DMS53 (cell line): Measurements from ENCODE around the gene HNRNPUL1.

Source experiments
- DNase-seq: peaks from one replicate; lab custom pipeline; 2025; lab: John Stamatoyannopoulos, UW

HNRNPUL1 gene

GRCh38 chr19:41234512-41235168 lies 29.5 kb upstream of the HNRNPUL1 start:
- DNase-seq: no peak

- no peak for DNase-seq
These were observed 28.7 kb upstream of the HNRNPUL1 start for GRCh38 chr19:41235480-41235879.

- DNase-seq: no peak
These were observed 25.9 kb upstream of the HNRNPUL1 start for GRCh38 chr19:41238244-41238643.

GRCh38 chr19:41239363-41239762 lies 24.8 kb upstream of the HNRNPUL1 start:
- no peak for DNase-seq

GRCh38 chr19:41239961-41240574 lies 24.1 kb upstream of the HNRNPUL1 start:
- no peak for DNase-seq

GRCh38 chr19:41241859-41242258 lies 22.3 kb upstream of the HNRNPUL1 start:
- DNase-seq: no peak

GRCh38 chr19:41244117-41244516 lies 20.1 kb upstream of the HNRNPUL1 start:
- no peak for DNase-seq

GRCh38 chr19:41245843-41246242 lies 18.3 kb upstream of the HNRNPUL1 start:
- DNase-seq: no peak

- no peak for DNase-seq
These were observed 15.3 kb upstream of the HNRNPUL1 start for GRCh38 chr19:41248895-41249294.

GRCh38 chr19:41249707-41250423 lies 14.3 kb upstream of the HNRNPUL1 start:
- DNase-seq: peak; percentile 66

GRCh38 chr19:41253660-41254059 lies 10.5 kb upstream of the HNRNPUL1 start:
- no peak for DNase-seq

- DNase-seq: no peak
These were observed 9.0 kb upstream of the HNRNPUL1 start for GRCh38 chr19:41255171-41255570.

- no peak for DNase-seq
These were observed 2.5 kb upstream of the HNRNPUL1 start for GRCh38 chr19:41261474-41262190.

- peak; percentile 95 for DNase-seq
These were observed 926 bp upstream of the HNRNPUL1 start for GRCh38 chr19:41263042-41263849.

- DNase-seq: peak; percentile 77
These were observed 616 bp downstream of the HNRNPUL1 start for GRCh38 chr19:41264581-41265394.

GRCh38 chr19:41265395-41266153 lies 1.4 kb downstream of the HNRNPUL1 start:
- peak; percentile 61 for DNase-seq

- DNase-seq: no peak
These were observed 4.9 kb downstream of the HNRNPUL1 start for GRCh38 chr19:41269055-41269454.

GRCh38 chr19:41269571-41269970 lies 5.4 kb downstream of the HNRNPUL1 start:
- DNase-seq: no peak

- DNase-seq: no peak
These were observed 8.9 kb downstream of the HNRNPUL1 start for GRCh38 chr19:41273076-41273475.

- DNase-seq: no peak
These were observed 10.6 kb downstream of the HNRNPUL1 start for GRCh38 chr19:41274802-41275201.
